GM18870 (cell line): ENCODE data around the gene TRAM2.

ENCODE experiments used
- ATAC-seq: cut with Tn5 transposase; IDR thresholded peaks from one replicate; pipeline ENCODE4 v1.9.1; 2021; ENCODE audit warnings: moderate library complexity; ENCODE audit not compliant: unreplicated experiment

TRAM2 gene

DNA sequence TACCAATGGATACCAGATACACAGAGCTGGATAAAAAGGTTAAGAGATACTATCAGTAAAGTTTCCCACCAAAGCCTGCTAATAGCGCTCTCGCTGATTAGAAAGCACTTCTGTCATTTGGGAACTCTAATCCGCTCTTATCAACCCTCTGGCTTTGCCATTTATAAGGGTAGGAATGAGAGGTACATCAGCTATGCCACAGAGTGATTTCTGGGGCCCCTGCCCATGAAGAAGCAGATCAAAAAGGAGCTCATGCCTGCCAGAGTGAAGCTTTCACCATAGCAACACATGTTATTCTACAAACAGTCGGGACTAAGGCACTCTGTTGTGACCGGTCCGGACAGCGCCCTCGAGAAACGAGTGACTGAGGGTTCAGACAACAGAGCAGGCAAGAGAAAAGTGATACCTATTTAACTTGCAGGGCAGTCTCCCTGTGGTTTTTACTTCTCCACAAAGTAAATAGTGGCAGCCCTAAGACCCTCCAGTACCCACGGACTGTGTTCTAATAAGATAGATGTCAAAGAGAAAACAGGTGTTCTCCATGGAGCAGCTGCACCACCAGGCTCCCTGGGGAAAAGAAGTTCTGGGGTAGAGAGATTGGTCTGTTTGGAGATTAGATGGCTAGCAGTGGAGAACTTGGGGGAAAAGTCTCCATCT, 5.6 kb downstream of the TRAM2 start:
- no peak for ATAC-seq

DNA sequence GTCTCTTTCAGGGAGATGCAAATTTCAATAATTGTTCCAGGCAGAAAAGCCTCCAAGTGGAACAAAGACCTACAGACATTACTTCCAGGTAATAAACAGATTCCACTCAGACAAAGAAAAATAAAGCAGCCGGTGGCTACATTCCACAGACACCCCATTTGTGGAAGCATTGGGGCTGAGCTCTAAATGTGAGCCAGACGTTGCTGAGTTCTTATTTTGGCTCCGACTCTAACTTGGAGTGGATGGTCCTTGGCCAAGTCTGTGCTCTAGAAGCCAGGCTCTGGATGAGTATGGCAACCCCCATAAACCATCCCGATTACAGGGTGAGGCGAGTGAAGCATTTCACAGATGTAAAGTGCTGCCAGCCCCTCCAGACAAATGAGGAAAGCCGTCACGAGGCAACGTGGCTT, 6.6 kb downstream of the TRAM2 start:
- ATAC-seq = no peak

DNA sequence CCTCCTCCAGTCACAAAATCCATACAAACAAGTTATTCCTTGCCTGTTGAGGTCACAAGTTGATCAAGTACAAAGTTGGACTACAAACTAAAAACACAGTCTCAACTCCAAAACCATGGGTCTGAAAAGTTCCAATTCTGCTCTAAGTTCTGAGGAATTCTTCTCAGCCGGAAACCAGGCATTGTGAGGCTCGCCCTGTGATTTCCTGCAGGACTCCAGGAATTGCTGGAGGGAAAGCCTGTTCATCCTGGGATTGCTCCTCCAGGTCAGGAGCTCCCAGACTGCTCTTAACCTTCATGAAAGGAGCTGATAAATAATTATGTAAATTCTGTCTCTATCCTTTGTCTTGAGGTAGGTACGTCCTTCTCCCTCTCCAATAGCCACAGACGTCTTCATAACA, 8.5 kb downstream of the TRAM2 start:
- ATAC-seq = no peak

DNA sequence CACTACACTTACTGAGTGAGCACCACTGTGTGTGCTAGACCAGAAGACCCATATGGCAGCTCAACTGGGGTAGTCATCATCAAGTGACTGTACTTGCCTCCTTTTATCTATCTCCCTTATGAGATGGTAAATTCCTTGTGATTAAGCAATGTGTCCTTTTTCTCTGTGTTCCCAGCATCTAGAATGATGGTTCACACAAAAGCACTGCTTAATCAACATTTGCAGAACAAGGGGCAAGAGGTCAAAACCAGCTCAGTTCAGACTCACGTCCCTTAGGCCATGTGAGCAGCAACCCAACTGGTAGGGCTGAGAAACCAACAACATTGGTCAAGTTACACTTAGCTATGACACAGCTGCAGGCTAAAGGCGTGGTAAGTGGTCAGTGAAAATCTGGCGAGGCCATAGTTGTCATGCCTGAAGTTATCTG, 10.0 kb downstream of the TRAM2 start:
- ATAC-seq = no peak

- ATAC-seq = peak; percentile 58
These were observed 10.7 kb downstream of the TRAM2 start for GRCh38 chr6:52566201-52566600.

DNA sequence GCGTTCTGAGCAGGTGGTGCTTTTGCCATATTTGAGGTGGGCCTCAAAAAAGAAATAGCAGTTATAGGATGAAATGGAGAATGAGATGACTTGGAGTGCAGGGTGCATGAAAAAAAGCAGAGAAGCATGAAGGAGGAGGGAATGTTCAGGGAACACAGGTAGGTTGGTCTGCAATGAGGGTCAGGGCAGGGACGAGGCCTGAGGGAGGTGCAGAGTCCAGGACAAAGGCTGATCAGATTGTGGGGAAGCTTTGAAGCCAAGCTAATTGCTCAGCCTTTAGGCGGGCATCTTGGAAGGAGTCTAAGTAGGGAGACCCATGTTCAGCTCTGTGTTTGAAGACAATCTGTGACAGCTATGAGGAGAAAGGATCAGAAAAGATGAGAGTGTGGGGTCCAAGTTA, 12.0 kb downstream of the TRAM2 start:
- no peak for ATAC-seq

- ATAC-seq = no peak
These were observed 13.9 kb downstream of the TRAM2 start for GRCh38 chr6:52562911-52563310.

- no peak for ATAC-seq
These were observed 16.4 kb downstream of the TRAM2 start for GRCh38 chr6:52560462-52560861.

- no peak for ATAC-seq
These were observed 18.4 kb downstream of the TRAM2 start for GRCh38 chr6:52558266-52559000.

DNA sequence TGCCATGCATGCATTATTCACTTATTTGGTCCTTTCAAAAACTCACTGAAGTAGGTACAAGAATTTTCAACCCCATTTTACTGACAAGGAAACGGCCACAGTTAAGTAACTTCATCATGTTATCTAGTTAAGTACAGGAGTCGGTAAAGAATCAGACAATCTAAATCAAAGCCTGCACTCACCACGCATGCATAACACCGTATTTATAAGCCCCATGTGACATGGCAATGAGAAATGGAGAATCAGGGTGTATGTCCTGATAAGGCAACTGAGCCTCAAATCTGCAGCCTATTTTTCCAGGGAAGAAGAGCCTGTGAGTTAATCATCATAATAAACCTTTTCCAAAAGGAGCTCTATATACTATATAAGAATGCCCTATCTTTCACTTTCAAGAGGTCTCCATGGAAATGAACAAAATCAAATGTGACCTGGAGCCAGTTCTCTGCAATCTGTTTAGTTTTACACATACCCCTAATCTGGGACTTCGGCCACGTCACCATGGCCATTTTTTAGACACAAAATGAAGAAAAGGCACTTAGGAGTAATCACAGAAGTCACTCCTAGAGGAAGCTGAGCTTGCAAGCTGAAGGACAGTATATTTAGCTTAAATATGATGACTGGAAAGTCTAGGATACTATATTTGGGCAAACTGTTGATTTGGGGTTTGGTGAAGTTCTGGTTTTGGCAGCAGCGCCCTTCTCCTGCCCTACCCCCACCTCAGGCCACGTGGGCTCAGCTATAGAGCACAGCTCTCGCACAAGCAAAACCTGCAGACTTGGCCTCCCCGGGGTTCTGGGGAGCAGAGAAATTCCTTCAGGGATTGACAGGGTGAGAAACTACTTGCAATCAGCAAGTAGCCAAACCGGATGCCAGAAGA, 19.2 kb downstream of the TRAM2 start:
- ATAC-seq = no peak

DNA sequence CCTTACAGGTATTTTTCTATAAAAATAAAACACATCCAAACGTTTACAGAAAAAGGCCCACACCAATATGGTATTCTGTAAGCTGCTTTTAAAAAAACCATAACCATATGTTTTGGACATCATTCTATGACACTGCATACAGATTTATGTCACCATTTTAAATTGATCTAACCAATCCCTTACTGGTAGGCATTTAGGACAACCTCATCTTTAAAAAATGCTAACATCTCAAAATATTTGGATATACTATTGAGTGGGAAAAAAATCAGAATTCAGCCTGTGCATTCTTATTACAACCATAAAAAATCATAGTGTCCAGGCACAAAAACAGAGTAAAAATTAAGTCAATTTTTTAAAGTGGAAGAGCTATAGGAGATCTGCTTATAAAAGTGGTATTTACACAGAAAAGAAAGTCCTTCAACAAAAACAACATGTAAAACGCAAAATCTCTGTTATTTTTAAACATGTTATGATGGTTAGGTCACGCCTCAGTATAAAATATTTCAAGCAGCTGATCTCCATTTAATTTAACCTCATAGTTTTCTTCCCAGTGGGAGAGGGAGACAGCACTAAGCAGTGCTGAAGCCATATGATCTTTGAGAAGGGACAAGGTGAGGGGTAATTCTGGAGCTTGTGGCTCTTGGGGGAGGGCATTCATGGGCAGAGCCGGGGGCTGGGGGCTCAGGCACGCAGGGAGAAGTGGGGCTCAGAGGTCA, 21.2 kb downstream of the TRAM2 start:
- ATAC-seq = no peak

GRCh38 chr6:52554684-52555280, 22.1 kb downstream of the TRAM2 start:
- ATAC-seq = no peak

- no peak for ATAC-seq
These were observed 23.1 kb downstream of the TRAM2 start for GRCh38 chr6:52553719-52554118.

DNA sequence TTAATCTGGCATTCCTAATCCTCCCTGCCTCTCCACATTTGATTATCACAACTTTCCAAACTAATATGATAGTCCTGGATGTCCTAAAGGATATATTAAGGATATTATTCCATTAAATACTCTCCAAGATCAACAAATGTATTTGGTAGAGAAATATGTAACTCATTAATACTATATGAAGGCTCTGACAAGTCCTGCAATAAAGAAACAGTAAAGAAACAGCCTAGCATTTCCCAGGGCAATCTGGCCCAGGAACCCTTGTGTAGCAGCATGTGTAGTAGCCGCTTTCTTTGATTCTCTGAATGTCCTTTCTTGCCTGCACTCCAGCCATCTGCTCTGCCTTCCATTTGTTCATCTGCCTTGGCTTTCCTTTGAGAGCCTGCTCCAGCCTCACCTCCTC, 23.7 kb downstream of the TRAM2 start:
- no peak for ATAC-seq

- peak; percentile 89 for ATAC-seq
These were observed 24.6 kb downstream of the TRAM2 start for GRCh38 chr6:52552278-52552643.

DNA sequence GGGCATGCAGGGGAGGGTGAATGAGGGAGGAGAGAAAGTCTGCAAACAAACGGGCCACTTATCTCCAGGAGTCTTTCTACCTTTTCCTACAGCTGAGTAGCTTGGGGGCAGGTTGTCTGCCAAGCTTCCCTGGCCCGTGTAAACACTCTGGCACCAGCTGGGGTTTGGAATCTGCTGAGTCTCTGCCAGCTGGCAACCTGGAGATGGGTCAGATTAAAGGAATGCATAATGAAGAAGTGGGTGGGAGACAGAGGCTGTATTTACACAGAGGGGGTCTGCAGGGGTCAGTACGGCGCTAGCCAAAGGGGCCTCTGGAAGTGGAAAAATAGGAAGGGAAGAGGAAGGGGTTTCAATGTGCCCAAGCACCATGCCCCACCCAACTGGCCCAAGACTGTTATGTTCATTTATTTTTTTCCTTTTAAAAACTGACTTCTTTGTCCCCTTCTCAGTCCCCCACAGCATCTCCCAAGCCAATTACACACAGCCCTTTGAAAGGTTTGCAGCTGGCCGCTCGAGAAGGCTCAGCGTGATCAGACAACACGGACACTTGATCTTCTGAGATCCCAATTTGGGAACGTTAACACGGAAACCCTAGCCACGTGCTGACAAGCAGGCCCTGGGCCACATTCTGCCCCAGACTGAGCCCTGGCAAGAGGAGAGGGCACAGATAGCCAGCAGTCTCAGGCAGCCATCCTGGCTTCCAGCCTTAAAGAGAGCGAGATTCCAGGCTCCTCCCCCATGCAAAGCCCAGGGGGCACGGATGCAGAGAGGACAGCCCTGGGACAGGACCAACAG, 25.2 kb downstream of the TRAM2 start:
- ATAC-seq = no peak

DNA sequence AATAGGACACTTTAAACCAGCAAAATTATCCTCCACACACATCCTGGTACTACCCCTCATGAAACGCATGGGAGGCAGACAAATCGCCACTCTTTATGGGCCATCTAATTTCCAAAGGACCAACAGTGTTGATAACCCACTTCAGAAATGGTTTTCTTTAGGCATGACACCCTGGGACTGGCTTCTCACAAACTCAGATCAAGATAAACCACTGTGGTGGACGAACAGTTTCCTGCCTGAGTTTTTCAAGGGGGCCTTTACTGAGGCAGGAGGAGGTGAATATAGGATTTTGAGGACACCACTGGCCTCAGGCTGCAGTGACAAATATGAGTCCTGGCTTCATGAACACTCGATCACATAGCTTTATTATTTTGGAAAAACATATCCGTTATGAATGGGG, 26.0 kb downstream of the TRAM2 start:
- no peak for ATAC-seq

DNA sequence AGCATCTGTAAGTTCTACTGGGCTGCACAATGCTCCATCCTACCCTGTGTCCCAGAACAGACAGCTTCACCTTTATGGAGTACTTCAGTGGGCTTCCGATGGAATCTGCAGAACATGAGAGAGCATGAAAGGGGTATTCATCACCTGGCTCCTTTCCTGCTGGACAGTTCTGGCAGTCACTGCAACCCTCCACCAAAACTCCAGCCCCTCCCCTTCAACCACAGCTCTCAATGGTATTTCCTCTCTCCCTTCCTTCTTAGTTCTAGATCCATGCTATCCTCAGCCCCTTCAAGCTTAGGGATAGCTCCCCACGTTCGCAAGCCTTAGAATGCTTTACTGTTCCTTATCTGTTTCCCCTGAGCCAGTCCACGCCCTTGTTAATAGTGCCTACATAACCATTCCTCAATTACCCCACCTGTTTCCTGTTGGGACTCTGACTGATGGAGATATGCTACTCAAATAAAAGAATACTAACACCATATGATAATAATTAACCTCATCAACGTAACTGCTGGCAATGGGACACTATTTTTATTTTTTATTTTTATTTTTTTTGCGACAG, 26.8 kb downstream of the TRAM2 start:
- no peak for ATAC-seq

- ATAC-seq = no peak
These were observed 27.4 kb downstream of the TRAM2 start for GRCh38 chr6:52549428-52549827.

DNA sequence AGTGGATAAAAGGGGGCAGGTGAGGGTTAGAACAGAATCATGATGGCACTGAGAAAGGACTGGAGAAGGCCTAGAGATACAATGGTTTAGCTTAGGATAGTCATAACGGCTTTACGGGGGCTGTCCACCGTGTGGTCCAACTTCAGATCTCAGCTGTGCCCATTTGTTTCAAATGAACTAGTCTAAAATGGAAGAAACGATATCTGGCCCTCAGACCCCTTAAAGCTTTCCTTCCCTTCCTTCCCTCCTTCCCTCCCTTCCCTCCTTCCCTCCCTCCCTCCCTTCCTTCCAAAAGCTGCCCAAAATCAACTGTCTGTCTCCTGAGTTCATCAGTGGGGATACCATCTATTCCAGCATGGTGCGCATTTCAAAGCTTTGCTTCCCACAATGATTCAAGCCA, 27.9 kb downstream of the TRAM2 start:
- ATAC-seq = no peak
